ENCODE results near the gene YY1.

The YY1 gene

GRCh38 chr14:100317912-100318808, 79.2 kb downstream of the YY1 start:
- DNase-seq: no peak

GRCh38 chr14:100320157-100320856, 81.4 kb downstream of the YY1 start:
- no peak for DNase-seq

GRCh38 chr14:100321473-100322137, 82.7 kb downstream of the YY1 start:
- DNase-seq: no peak

- DNase-seq: no peak
These were observed 83.4 kb downstream of the YY1 start for GRCh38 chr14:100322138-100322957.

- DNase-seq: no peak
These were observed 84.4 kb downstream of the YY1 start, which contains the start of gene SLC25A47 for GRCh38 chr14:100323121-100323941. TSS of gene SLC25A47 (plus strand) at chr14:100323339. CDS start at chr14:100323415, 76 bp downstream.

GRCh38 chr14:100323942-100324307, 85.0 kb downstream of the YY1 start:
- DNase-seq: no peak

GRCh38 chr14:100325231-100325632, 86.3 kb downstream of the YY1 start:
- no peak for DNase-seq

- DNase-seq: no peak
These were observed 87.0 kb downstream of the YY1 start for GRCh38 chr14:100325958-100326357.

- DNase-seq: no peak
These were observed 88.2 kb downstream of the YY1 start for GRCh38 chr14:100327128-100327527.

- DNase-seq: no peak
These were observed 89.7 kb downstream of the YY1 start for GRCh38 chr14:100328495-100329163.

- DNase-seq: no peak
These were observed 90.5 kb downstream of the YY1 start for GRCh38 chr14:100329233-100330006.

- DNase-seq: no peak
These were observed 91.0 kb downstream of the YY1 start for GRCh38 chr14:100330007-100330344.

GRCh38 chr14:100330388-100330931, 91.5 kb downstream of the YY1 start:
- DNase-seq: no peak

GRCh38 chr14:100332071-100332639, 93.2 kb downstream of the YY1 start:
- no peak for DNase-seq
